CD14-positive monocyte (primary cell): Measurements from ENCODE around the gene C3orf70. TPM values are rescaled to one million over a fixed set of nuclear protein-coding genes. Genes with fewer than 3 reads are reported as not detected.

Experiments used
- DNase-seq, 3 donors: peaks; one replicate each; pipeline ENCODE4 v3.0.0-alpha.2; 2011 to 2022
- H2AFZ ChIP-seq: 2 replicates; pipeline ENCODE4 v1.6.0; 2012; ENCODE audit warnings: mild to moderate bottlenecking, low read depth, low read length, inconsistent platforms; ENCODE audit not compliant: insufficient read depth, poor library complexity, severe bottlenecking
- H3K27ac ChIP-seq, 2 donors: 1 replicate in 1 of 2; 2 replicates in 1 of 2; pipeline ENCODE4 v1.5.1; 2012 to 2013; ENCODE audit warnings: low read length in 2 of 2, control low read depth in 1 of 2, inconsistent platforms in 1 of 2, low read depth in 1 of 2, mild to moderate bottlenecking in 1 of 2
- H3K27me3 ChIP-seq, 2 donors: one replicate each; pipeline versions ENCODE4 v1.6.0 to v1.6.1; 2011 to 2013; ENCODE audit warnings: low read length in 2 of 2; ENCODE audit not compliant: control insufficient read depth in 2 of 2, insufficient read depth in 2 of 2
- H3K36me3 ChIP-seq, 2 donors: replicated peaks in 1 of 2; 1 replicate in 1 of 2; 2 replicates in 1 of 2; pipeline versions ENCODE4 v1.5.1 to v1.6.1; 2012 to 2013; ENCODE audit warnings: low read length in 2 of 2, control low read depth in 1 of 2, inconsistent platforms in 1 of 2, mild to moderate bottlenecking in 1 of 2; ENCODE audit not compliant: insufficient read depth in 2 of 2, control insufficient read depth in 1 of 2
- H3K4me1 ChIP-seq, 2 donors: 1 replicate in 1 of 2; 2 replicates in 1 of 2; pipeline versions ENCODE4 v1.5.1 to v1.6.1; 2012 to 2013; ENCODE audit warnings: low read length in 2 of 2, control low read depth in 1 of 2, inconsistent platforms in 1 of 2, mild to moderate bottlenecking in 1 of 2, moderate library complexity in 1 of 2; ENCODE audit not compliant: insufficient read depth in 2 of 2, control insufficient read depth in 1 of 2
- H3K4me2 ChIP-seq: replicated peaks from 2 replicates; pipeline ENCODE3; 2012; ENCODE audit warnings: low read length, moderate library complexity, mild to moderate bottlenecking; ENCODE audit not compliant: poor library complexity, severe bottlenecking; ENCODE audit errors: extremely low read depth
- H3K4me3 ChIP-seq, 3 experiments: fragments of 200-600 bp in 1 of 3; sonication (generic) in 1 of 3; replicated peaks in 1 of 3; 1 replicate in 2 of 3; 2 replicates in 1 of 3; pipeline ENCODE4 v1.5.1; 2011 to 2013; ENCODE audit warnings: low read length in 3 of 3, mild to moderate bottlenecking in 3 of 3, control low read depth in 2 of 3, low read depth in 2 of 3, inconsistent platforms in 1 of 3, moderate library complexity in 1 of 3
- H3K79me2 ChIP-seq: 2 replicates; pipeline ENCODE4 v1.6.0; 2012; ENCODE audit warnings: mild to moderate bottlenecking, control low read depth, inconsistent platforms, low read length, moderate library complexity; ENCODE audit not compliant: insufficient read depth
- H3K9ac ChIP-seq: 2 replicates; pipeline ENCODE4 v1.6.0; 2017; ENCODE audit warnings: low read length, mild to moderate bottlenecking; ENCODE audit not compliant: insufficient read depth, poor library complexity, severe bottlenecking
- H3K9me3 ChIP-seq, 2 donors: replicated peaks in 1 of 2; 1 replicate in 1 of 2; 2 replicates in 1 of 2; pipeline versions ENCODE4 v1.5.1 to v1.6.1; 2012 to 2013; ENCODE audit warnings: low read length in 2 of 2, control low read depth in 1 of 2; ENCODE audit not compliant: control insufficient read depth in 1 of 2, insufficient read depth in 1 of 2
- H4K20me1 ChIP-seq: 2 replicates; pipeline ENCODE4 v1.6.0; 2012; ENCODE audit warnings: mild to moderate bottlenecking, low read length, control low read depth, moderate library complexity; ENCODE audit not compliant: insufficient read depth
- H3K27ac Mint-ChIP-seq, 7 donors: one replicate each; pipeline ENCODE4 v1.8.0; 2020; ENCODE audit warnings: mild to moderate bottlenecking in 7 of 7, mixed read lengths in 7 of 7, moderate library complexity in 6 of 7, inconsistent platforms in 2 of 7
- H3K27me3 Mint-ChIP-seq, 3 donors: one replicate each; pipeline ENCODE4 v1.8.0; 2021 to 2022; ENCODE audit warnings: low read depth in 3 of 3, mild to moderate bottlenecking in 3 of 3, mixed read lengths in 3 of 3, moderate library complexity in 3 of 3, inconsistent platforms in 1 of 3
- H3K36me3 Mint-ChIP-seq, 2 donors: one replicate each; pipeline ENCODE4 v1.8.0; 2020; ENCODE audit warnings: mixed read lengths in 2 of 2, inconsistent platforms in 1 of 2, mild to moderate bottlenecking in 1 of 2
- H3K4me1 Mint-ChIP-seq: one replicate; pipeline ENCODE4 v1.8.0; 2020; ENCODE audit warnings: mild to moderate bottlenecking, mixed read lengths
- H3K4me3 Mint-ChIP-seq, 2 donors: one replicate each; pipeline ENCODE4 v1.8.0; 2020; ENCODE audit warnings: mild to moderate bottlenecking in 2 of 2, mixed read lengths in 2 of 2, moderate library complexity in 1 of 2
- H3K9me3 Mint-ChIP-seq, 7 donors: one replicate each; pipeline ENCODE4 v1.8.0; 2020 to 2022; ENCODE audit warnings: mixed read lengths in 7 of 7, mild to moderate bottlenecking in 6 of 7, moderate library complexity in 6 of 7, inconsistent platforms in 2 of 7
- WGBS: methylation state at CpG from one replicate; pipeline ENCODE4 v1.1.5; 2013; ENCODE audit warnings: missing lambda C conversion rate; ENCODE audit not compliant: insufficient coverage; 5-methylcytosine and 5-hydroxymethylcytosine counted together
- intact Hi-C, 2 donors: fragments of 100-400 bp; cut with micrococcal nuclease; formaldehyde crosslinking; loops; one replicate each; pipeline versions ENCODE4 v1.15.0 to v1.15.1; 2023
- polyA plus RNA-seq, 3 donors: library from polyadenylated mRNA; depleted of rRNA in 1 of 3; unstranded in 2 of 3; stranded (reverse) in 1 of 3; fragments of 300-500 nt in 2 of 3; fragments of >200 nt in 1 of 3; fragmentation: Illumina TruSeq in 2 of 3; gene quantifications; 1 replicate in 2 of 3; 2 replicates in 1 of 3; pipeline ENCODE4 v1.2.3, GENCODE V29; 2012 to 2021
- TF ChIP-seq, protein P1 (sequence below): fragments of 200-600 bp; IDR thresholded peaks from one replicate; pipeline ENCODE4 v1.8.0; 2022; ENCODE audit warnings: antibody characterized with exemption, mild to moderate bottlenecking

C3orf70 gene
- polyA plus RNA-seq, 3 donors = 0.01 to 0.08 TPM; not detected in 1

DNA sequence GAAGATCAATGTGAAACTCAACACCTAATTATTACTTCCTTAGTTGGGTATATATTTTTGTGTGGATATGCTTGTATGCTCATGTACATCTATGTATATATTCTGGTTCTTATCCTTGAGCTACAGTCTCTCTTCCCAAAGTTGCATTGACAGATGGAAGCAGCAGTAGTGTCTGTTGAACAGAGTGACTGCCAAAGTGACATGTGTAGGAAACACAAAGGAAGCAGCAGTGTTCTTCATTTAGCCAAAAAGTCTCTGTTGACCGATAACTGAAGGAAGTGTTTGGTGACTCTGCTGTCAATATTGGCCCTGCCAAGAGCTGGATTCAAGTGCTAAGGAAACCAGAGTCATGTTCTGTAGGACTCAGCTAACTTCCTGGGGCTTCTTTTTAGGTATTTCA, 123.8 kb downstream of the C3orf70 start:
- no peaks in the 10 kb centered on the region for H3K4me1 ChIP-seq
- DNase-seq = no peak
- peaks cover 46 to 91% of the 10 kb centered on the region in 2 donors for H3K36me3 ChIP-seq
- TF ChIP-seq, protein P1, sequence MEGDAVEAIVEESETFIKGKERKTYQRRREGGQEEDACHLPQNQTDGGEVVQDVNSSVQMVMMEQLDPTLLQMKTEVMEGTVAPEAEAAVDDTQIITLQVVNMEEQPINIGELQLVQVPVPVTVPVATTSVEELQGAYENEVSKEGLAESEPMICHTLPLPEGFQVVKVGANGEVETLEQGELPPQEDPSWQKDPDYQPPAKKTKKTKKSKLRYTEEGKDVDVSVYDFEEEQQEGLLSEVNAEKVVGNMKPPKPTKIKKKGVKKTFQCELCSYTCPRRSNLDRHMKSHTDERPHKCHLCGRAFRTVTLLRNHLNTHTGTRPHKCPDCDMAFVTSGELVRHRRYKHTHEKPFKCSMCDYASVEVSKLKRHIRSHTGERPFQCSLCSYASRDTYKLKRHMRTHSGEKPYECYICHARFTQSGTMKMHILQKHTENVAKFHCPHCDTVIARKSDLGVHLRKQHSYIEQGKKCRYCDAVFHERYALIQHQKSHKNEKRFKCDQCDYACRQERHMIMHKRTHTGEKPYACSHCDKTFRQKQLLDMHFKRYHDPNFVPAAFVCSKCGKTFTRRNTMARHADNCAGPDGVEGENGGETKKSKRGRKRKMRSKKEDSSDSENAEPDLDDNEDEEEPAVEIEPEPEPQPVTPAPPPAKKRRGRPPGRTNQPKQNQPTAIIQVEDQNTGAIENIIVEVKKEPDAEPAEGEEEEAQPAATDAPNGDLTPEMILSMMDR = no peak
- H2AFZ ChIP-seq = no peak overlapping the region
- H3K27me3 Mint-ChIP-seq = peaks cover 0 to 3% (median 0%) of the 10 kb centered on the region in 3 donors
- peaks cover 0 to 10% (median 3%) of the 10 kb centered on the region in 7 donors for H3K9me3 Mint-ChIP-seq
- no peak overlapping the region for H3K9ac ChIP-seq
- no peak overlapping the region for H3K4me3 Mint-ChIP-seq
- H3K79me2 ChIP-seq = no peaks in the 10 kb centered on the region
- H3K9me3 ChIP-seq = no peaks in the 10 kb centered on the region
- H3K27ac Mint-ChIP-seq = no peak overlapping the region
- H3K4me2 ChIP-seq = no peak overlapping the region
- H3K4me3 ChIP-seq = no peak overlapping the region
- H3K27me3 ChIP-seq = no peaks in the 10 kb centered on the region
- H3K27ac ChIP-seq = no peak overlapping the region
- H3K4me1 Mint-ChIP-seq = no peaks in the 10 kb centered on the region
- peaks cover 71 to 81% of the 10 kb centered on the region in 2 donors for H3K36me3 Mint-ChIP-seq
- intact Hi-C loops = no loop called here
- no peaks in the 10 kb centered on the region for H4K20me1 ChIP-seq
- 79% methylated on average over 1 of the region's 1 CpG for WGBS

DNA sequence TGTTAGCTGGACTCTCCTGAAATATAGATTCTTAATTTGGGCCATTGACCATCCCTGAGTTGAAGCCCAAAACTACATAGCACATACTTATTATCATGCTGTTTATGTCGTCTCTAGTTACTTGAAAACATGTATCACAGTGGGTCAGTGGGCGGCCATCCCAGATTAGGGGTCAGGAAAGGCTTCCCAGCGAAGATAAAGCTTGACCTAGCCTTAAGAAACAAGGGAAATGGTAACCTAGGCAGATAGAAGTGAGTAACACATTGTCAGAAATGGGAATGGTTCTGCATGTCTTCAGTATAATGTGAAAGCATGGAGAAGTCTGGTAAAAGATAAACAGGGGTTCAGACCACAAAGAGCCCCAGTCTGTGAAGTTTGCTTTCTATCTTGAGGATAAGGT, 124.7 kb downstream of the C3orf70 start:
- no peak overlapping the region for H3K9ac ChIP-seq
- no peak overlapping the region for H3K27ac ChIP-seq
- no peaks in the 10 kb centered on the region for H3K9me3 ChIP-seq
- H4K20me1 ChIP-seq = no peaks in the 10 kb centered on the region
- TF ChIP-seq, protein P1 = no peak
- Mint-ChIP-seq H3K9me3 (peaks cover 0 to 6% (median 0%) of the 10 kb centered on the region in 7 donors), H3K27me3 (peaks cover 0 to 3% (median 0%) of the 10 kb centered on the region in 3 donors), H3K4me1 (no peaks in the 10 kb centered on the region), H3K36me3 (peaks cover 66 to 78% of the 10 kb centered on the region in 2 donors), H3K4me3 (no peak overlapping the region), H3K27ac (no peak overlapping the region)
- no peak overlapping the region for H3K4me3 ChIP-seq
- no peaks in the 10 kb centered on the region for H3K4me1 ChIP-seq
- H3K36me3 ChIP-seq = peaks cover 44 to 83% of the 10 kb centered on the region in 2 donors
- H3K79me2 ChIP-seq = no peaks in the 10 kb centered on the region
- intact Hi-C loops = no loop called here
- WGBS = 100% methylated on average over 2 of the region's 3 CpGs
- H2AFZ ChIP-seq = no peak overlapping the region
- H3K27me3 ChIP-seq = no peaks in the 10 kb centered on the region
- DNase-seq = no peak
- H3K4me2 ChIP-seq = no peak overlapping the region

Other genes with a start within 250 kb of the C3orf70 start
- gene EHHADH, start 101.0 kb upstream of the C3orf70 start, polyA plus RNA-seq = 1 to 10 TPM in 2 of 3 donors, under 1 TPM in 1; 0.57 to 1.5 (median 1.1) TPM
- 10 to 100 TPM in 2 of 3 donors, 1 to 10 TPM in 1; 5.0 to 34.2 (median 30.9) TPM for gene MAP3K13, start 210.1 kb upstream of the C3orf70 start, polyA plus RNA-seq